ENCODE results near the gene ADAMTS2. TPM values are rescaled to one million over a fixed set of nuclear protein-coding genes. Genes with fewer than 3 reads are reported as not detected.
A peak's percentile ranks its signal among the peaks of the same experiment; 100 is the strongest.

The ADAMTS2 gene
- total RNA-seq, 5 donors from 2014 or later (not counting 1 experiment from before 2014, with no cell fraction given) = 0.09 to 0.23 TPM; not detected in 3

GRCh38 chr5:179344431-179345182 lies 654 bp downstream of the ADAMTS2 start:
- CTCF ChIA-PET = no interaction called here
- no peaks in the 10 kb centered on the region for H3K36me3 ChIP-seq (ENCODE audit: control insufficient read depth in 2 of 2, extremely low read depth in 1 of 2, insufficient read depth in 1 of 2, low read length in 1 of 2)
- WGBS (ENCODE audit: insufficient coverage) = 4% methylated on average over 85 of the region's 85 CpGs
- Mint-ChIP-seq H3K4me1 (peaks cover 7 to 21% (median 15%) of the 10 kb centered on the region in 3 donors), H3K36me3 (no peaks in the 10 kb centered on the region), H3K27me3 (peaks cover 50 to 66% of the 10 kb centered on the region in 2 donors), H3K4me3 (no peak overlapping the region), H3K9me3 (no peaks in the 10 kb centered on the region), H3K27ac (no peak overlapping the region)
- DNase-seq = no peak
- H3K9me3 ChIP-seq = no peaks in the 10 kb centered on the region
- H3K4me1 ChIP-seq (ENCODE audit: control insufficient read depth in 1 of 2, extremely low read depth in 1 of 2, insufficient read depth in 2 of 2, low read length in 2 of 2) = peaks cover 0 to 11% of the 10 kb centered on the region in 2 experiments
- H3K27me3 ChIP-seq (replicated peaks in 1 of 2; ENCODE audit: control insufficient read depth in 2 of 2, extremely low read depth in 1 of 2, insufficient read depth in 2 of 2, low read length in 1 of 2) = peaks cover 2 to 72% of the 10 kb centered on the region in 2 experiments
- no peak for ATAC-seq (replicated peaks in 1 of 4)
- POLR2A ChIA-PET = no interaction called here
- H3K27ac ChIP-seq (ENCODE audit: low read length) = no peak overlapping the region
- no peak overlapping the region for H3K4me3 ChIP-seq (ENCODE audit: control insufficient read depth in 1 of 2, extremely low read depth in 1 of 2, low read length in 1 of 2)

- H3K27me3 ChIP-seq (replicated peaks in 1 of 2; ENCODE audit: control insufficient read depth in 2 of 2, extremely low read depth in 1 of 2, insufficient read depth in 2 of 2, low read length in 1 of 2) = peaks cover 2 to 71% of the 10 kb centered on the region in 2 experiments
Observed at GRCh38 chr5:179343719-179344430, 1.4 kb downstream of the ADAMTS2 start.

GRCh38 chr5:179343021-179343718 lies 2.1 kb downstream of the ADAMTS2 start:
- no peaks in the 10 kb centered on the region for H3K9me3 Mint-ChIP-seq
- Histone ChIP-seq H3K4me3 (ENCODE audit: control insufficient read depth in 1 of 2, extremely low read depth in 1 of 2, low read length in 1 of 2) (no peak overlapping the region), H3K27ac (ENCODE audit: low read length) (no peak overlapping the region), H3K9me3 (no peaks in the 10 kb centered on the region), H3K27me3 (replicated peaks in 1 of 2; ENCODE audit: control insufficient read depth in 2 of 2, extremely low read depth in 1 of 2, insufficient read depth in 2 of 2, low read length in 1 of 2) (peaks cover 2 to 68% of the 10 kb centered on the region in 2 experiments), H3K36me3 (ENCODE audit: control insufficient read depth in 2 of 2, extremely low read depth in 1 of 2, insufficient read depth in 1 of 2, low read length in 1 of 2) (no peaks in the 10 kb centered on the region), H3K4me1 (ENCODE audit: control insufficient read depth in 1 of 2, extremely low read depth in 1 of 2, insufficient read depth in 2 of 2, low read length in 2 of 2) (peaks cover 0 to 11% of the 10 kb centered on the region in 2 experiments)
- ChIA-PET POLR2A (interaction anchor here in 1 of 2 donors (0.7 kb wide), 1 partner anchor 62 kb away, joined by 4 read pairs; no protein-coding TSS in a partner anchor), CTCF (no interaction called here)
- H3K27ac Mint-ChIP-seq = no peak overlapping the region
- H3K36me3 Mint-ChIP-seq = no peaks in the 10 kb centered on the region
- peaks cover 49 to 55% of the 10 kb centered on the region in 2 donors for H3K27me3 Mint-ChIP-seq
- DNase-seq = no peak
- ATAC-seq (replicated peaks in 1 of 4) = no peak
- peak overlapping the region in 1 of 3 donors; percentile 61 for H3K4me3 Mint-ChIP-seq
- peaks cover 7 to 21% (median 15%) of the 10 kb centered on the region in 3 donors for H3K4me1 Mint-ChIP-seq
- 34% methylated on average over 15 of the region's 20 CpGs for WGBS (ENCODE audit: insufficient coverage)

More at GRCh38 chr5:179343719-179344430, 1.4 kb downstream of the ADAMTS2 start:
- ATAC-seq (replicated peaks in 1 of 4) = no peak
- peaks cover 7 to 21% (median 15%) of the 10 kb centered on the region in 3 donors for H3K4me1 Mint-ChIP-seq
- WGBS (ENCODE audit: insufficient coverage) = 3% methylated on average over 63 of the region's 63 CpGs
- Histone ChIP-seq H3K36me3 (ENCODE audit: control insufficient read depth in 2 of 2, extremely low read depth in 1 of 2, insufficient read depth in 1 of 2, low read length in 1 of 2) (no peaks in the 10 kb centered on the region), H3K4me1 (ENCODE audit: control insufficient read depth in 1 of 2, extremely low read depth in 1 of 2, insufficient read depth in 2 of 2, low read length in 2 of 2) (peaks cover 0 to 11% of the 10 kb centered on the region in 2 experiments), H3K27ac (ENCODE audit: low read length) (no peak overlapping the region), H3K4me3 (ENCODE audit: control insufficient read depth in 1 of 2, extremely low read depth in 1 of 2, low read length in 1 of 2) (no peak overlapping the region), H3K9me3 (no peaks in the 10 kb centered on the region)
- peaks cover 46 to 62% of the 10 kb centered on the region in 2 donors for H3K27me3 Mint-ChIP-seq
- H3K4me3 Mint-ChIP-seq = peak overlapping the region in 1 of 3 donors; percentile 61
- ChIA-PET POLR2A (no interaction called here), CTCF (no interaction called here)
- H3K36me3 Mint-ChIP-seq = no peaks in the 10 kb centered on the region
- no peak for DNase-seq
- H3K9me3 Mint-ChIP-seq = no peaks in the 10 kb centered on the region
- no peak overlapping the region for H3K27ac Mint-ChIP-seq

- Mint-ChIP-seq H3K36me3 (no peaks in the 10 kb centered on the region), H3K27ac (no peak overlapping the region), H3K27me3 (peaks cover 43 to 49% of the 10 kb centered on the region in 2 donors), H3K4me1 (peaks cover 7 to 21% (median 15%) of the 10 kb centered on the region in 3 donors), H3K4me3 (peak overlapping the region in 1 of 3 donors; percentile 61), H3K9me3 (no peaks in the 10 kb centered on the region)
- Histone ChIP-seq H3K9me3 (no peaks in the 10 kb centered on the region), H3K36me3 (ENCODE audit: control insufficient read depth in 2 of 2, extremely low read depth in 1 of 2, insufficient read depth in 1 of 2, low read length in 1 of 2) (no peaks in the 10 kb centered on the region), H3K27ac (ENCODE audit: low read length) (no peak overlapping the region), H3K27me3 (replicated peaks in 1 of 2; ENCODE audit: control insufficient read depth in 2 of 2, extremely low read depth in 1 of 2, insufficient read depth in 2 of 2, low read length in 1 of 2) (peaks cover 2 to 68% of the 10 kb centered on the region in 2 experiments), H3K4me3 (ENCODE audit: control insufficient read depth in 1 of 2, extremely low read depth in 1 of 2, low read length in 1 of 2) (no peak overlapping the region), H3K4me1 (ENCODE audit: control insufficient read depth in 1 of 2, extremely low read depth in 1 of 2, insufficient read depth in 2 of 2, low read length in 2 of 2) (peaks cover 0 to 11% of the 10 kb centered on the region in 2 experiments)
- ATAC-seq (replicated peaks in 1 of 4) = no peak
- POLR2A ChIA-PET = interaction anchor here in 1 of 2 donors (0.7 kb wide), 1 partner anchor 63 kb away, joined by 4 read pairs; no protein-coding TSS in a partner anchor
- CTCF ChIA-PET = no interaction called here
- no peak for DNase-seq
- WGBS (ENCODE audit: insufficient coverage) = 47% methylated on average over 13 of the region's 13 CpGs
Observed at GRCh38 chr5:179342577-179342976, 2.7 kb downstream of the ADAMTS2 start.

- Mint-ChIP-seq H3K36me3 (no peaks in the 10 kb centered on the region), H3K27me3 (peaks cover 30 to 35% of the 10 kb centered on the region in 2 donors), H3K27ac (no peak overlapping the region), H3K4me3 (no peak overlapping the region), H3K9me3 (no peaks in the 10 kb centered on the region), H3K4me1 (peaks cover 7 to 10% (median 9%) of the 10 kb centered on the region in 3 donors)
- Histone ChIP-seq H3K4me3 (ENCODE audit: control insufficient read depth in 1 of 2, extremely low read depth in 1 of 2, low read length in 1 of 2) (no peak overlapping the region), H3K27ac (ENCODE audit: low read length) (no peak overlapping the region), H3K4me1 (ENCODE audit: control insufficient read depth in 1 of 2, extremely low read depth in 1 of 2, insufficient read depth in 2 of 2, low read length in 2 of 2) (peaks cover 0 to 11% of the 10 kb centered on the region in 2 experiments), H3K36me3 (ENCODE audit: control insufficient read depth in 2 of 2, extremely low read depth in 1 of 2, insufficient read depth in 1 of 2, low read length in 1 of 2) (no peaks in the 10 kb centered on the region), H3K9me3 (no peaks in the 10 kb centered on the region), H3K27me3 (replicated peaks in 1 of 2; ENCODE audit: control insufficient read depth in 2 of 2, extremely low read depth in 1 of 2, insufficient read depth in 2 of 2, low read length in 1 of 2) (peaks cover 2 to 52% of the 10 kb centered on the region in 2 experiments)
- DNase-seq (no peak), ATAC-seq (replicated peaks in 1 of 4) (no peak)
- CTCF ChIA-PET = no interaction called here
- POLR2A ChIA-PET = no interaction called here
- WGBS (ENCODE audit: insufficient coverage) = 69% methylated on average over 6 of the region's 8 CpGs
Observed at GRCh38 chr5:179340465-179340864, 4.8 kb downstream of the ADAMTS2 start.

- no peaks in the 10 kb centered on the region for H3K9me3 ChIP-seq
- DNase-seq (no peak), ATAC-seq (replicated peaks in 1 of 4) (no peak)
- H3K4me3 Mint-ChIP-seq = no peak overlapping the region
- ChIA-PET POLR2A (no interaction called here), CTCF (no interaction called here)
- H3K27me3 Mint-ChIP-seq = peaks cover 30 to 35% of the 10 kb centered on the region in 2 donors
- no peak overlapping the region for H3K4me3 ChIP-seq (ENCODE audit: control insufficient read depth in 1 of 2, extremely low read depth in 1 of 2, low read length in 1 of 2)
- no peak overlapping the region for H3K27ac Mint-ChIP-seq
- no peak overlapping the region for H3K27ac ChIP-seq (ENCODE audit: low read length)
- 74% methylated on average over 10 of the region's 10 CpGs for WGBS (ENCODE audit: insufficient coverage)
- no peaks in the 10 kb centered on the region for H3K36me3 Mint-ChIP-seq
- H3K4me1 Mint-ChIP-seq = peaks cover 7 to 10% (median 9%) of the 10 kb centered on the region in 3 donors
- H3K9me3 Mint-ChIP-seq = no peaks in the 10 kb centered on the region
- H3K27me3 ChIP-seq (replicated peaks in 1 of 2; ENCODE audit: control insufficient read depth in 2 of 2, extremely low read depth in 1 of 2, insufficient read depth in 2 of 2, low read length in 1 of 2) = peaks cover 2 to 52% of the 10 kb centered on the region in 2 experiments
- no peaks in the 10 kb centered on the region for H3K36me3 ChIP-seq (ENCODE audit: control insufficient read depth in 2 of 2, extremely low read depth in 1 of 2, insufficient read depth in 1 of 2, low read length in 1 of 2)
- peaks cover 0 to 11% of the 10 kb centered on the region in 2 experiments for H3K4me1 ChIP-seq (ENCODE audit: control insufficient read depth in 1 of 2, extremely low read depth in 1 of 2, insufficient read depth in 2 of 2, low read length in 2 of 2)
Observed at GRCh38 chr5:179339996-179340395, 5.3 kb downstream of the ADAMTS2 start.

Data from T-cell (primary cell).